Gastrocnemius medialis (tissue), 4 donors: ENCODE data around the gene ERC2. TPM values are rescaled to one million over a fixed set of nuclear protein-coding genes. Genes with fewer than 3 reads are reported as not detected.

Source experiments
- ATAC-seq, 2 donors: fragments of 150-250 bp; one replicate each; pipeline ENCODE4 v1.9.1; 2016
- DNase-seq, 2 donors: peaks; one replicate each; pipeline ENCODE4 v3.0.0-alpha.2; 2019
- H3K27ac ChIP-seq, 4 donors: fragments of 200-600 bp; sonication (generic); 1 replicate in 1 of 4; 2 replicates in 3 of 4; pipeline ENCODE4 v1.5.1; 2016 to 2018; ENCODE audit warnings: mild to moderate bottlenecking in 2 of 4, moderate library complexity in 1 of 4
- H3K27me3 ChIP-seq, 3 donors: fragments of 200-600 bp; sonication (generic) in 2 of 3; 1 replicate in 1 of 3; 2 replicates in 2 of 3; pipeline versions ENCODE4 v1.5.1 to v1.6.0; 2016 to 2019; ENCODE audit warnings: mild to moderate bottlenecking in 1 of 3, moderate library complexity in 1 of 3
- H3K36me3 ChIP-seq, 2 donors: fragments of 200-600 bp; sonication (generic) in 1 of 2; one replicate each; pipeline ENCODE4 v1.5.1; 2017 to 2018
- H3K4me1 ChIP-seq, 2 donors: fragments of 200-600 bp; sonication (generic) in 1 of 2; one replicate each; pipeline ENCODE4 v1.5.1; 2016 to 2017; ENCODE audit warnings: mild to moderate bottlenecking in 2 of 2
- H3K4me3 ChIP-seq, 4 donors: fragments of 200-600 bp; sonication (generic) in 3 of 4; 1 replicate in 1 of 4; 2 replicates in 3 of 4; pipeline ENCODE4 v1.5.1; 2016 to 2019; ENCODE audit warnings: mild to moderate bottlenecking in 2 of 4
- H3K9me3 ChIP-seq, 3 donors: fragments of 200-600 bp; sonication (generic) in 2 of 3; 1 replicate in 1 of 3; 2 replicates in 2 of 3; pipeline ENCODE4 v1.5.1; 2016 to 2019
- POLR2A ChIP-seq, 2 donors: fragments of 450-650 bp; IDR thresholded peaks; one replicate each; pipeline ENCODE4 v1.6.1; 2017; ENCODE audit warnings: antibody characterized with exemption in 2 of 2, mild to moderate bottlenecking in 2 of 2, moderate library complexity in 2 of 2
- in situ Hi-C, 4 donors: fragments of 200-750 bp; cut with MboI; loops; one replicate each; pipeline versions ENCODE4 v1.15.0 to v1.8.0; 2017; ENCODE audit warnings: low sequenced_read_pairs in 4 of 4
- intact Hi-C: fragments of 100-400 bp; cut with DNase I; formaldehyde crosslinking; loops from one replicate; pipeline ENCODE4 v1.15.1; 2023; ENCODE audit warnings: low total_unique reads
- total RNA-seq, 4 donors: library from RNA; depleted of rRNA; stranded (reverse); fragments of >200 nt; gene quantifications; one replicate each; pipeline versions ENCODE4 v1.1.0 to v1.2.3, GENCODE V29; 2016
- TF ChIP-seq, protein P1 (sequence below), 5 experiments: fragments of 450-650 bp in 3 of 5; fragments of 200-600 bp in 2 of 5; sonication (generic) in 2 of 5; IDR thresholded peaks in 4 of 5; conservative IDR thresholded peaks in 1 of 5; 1 replicate in 4 of 5; 2 replicates in 1 of 5; pipeline ENCODE4 v1.5.1; 2016 to 2019; ENCODE audit warnings: antibody characterized with exemption in 5 of 5, mild to moderate bottlenecking in 3 of 5, moderate library complexity in 3 of 5

ERC2 gene
- total RNA-seq, 4 donors from 2014 or later, result not detected

DNA sequence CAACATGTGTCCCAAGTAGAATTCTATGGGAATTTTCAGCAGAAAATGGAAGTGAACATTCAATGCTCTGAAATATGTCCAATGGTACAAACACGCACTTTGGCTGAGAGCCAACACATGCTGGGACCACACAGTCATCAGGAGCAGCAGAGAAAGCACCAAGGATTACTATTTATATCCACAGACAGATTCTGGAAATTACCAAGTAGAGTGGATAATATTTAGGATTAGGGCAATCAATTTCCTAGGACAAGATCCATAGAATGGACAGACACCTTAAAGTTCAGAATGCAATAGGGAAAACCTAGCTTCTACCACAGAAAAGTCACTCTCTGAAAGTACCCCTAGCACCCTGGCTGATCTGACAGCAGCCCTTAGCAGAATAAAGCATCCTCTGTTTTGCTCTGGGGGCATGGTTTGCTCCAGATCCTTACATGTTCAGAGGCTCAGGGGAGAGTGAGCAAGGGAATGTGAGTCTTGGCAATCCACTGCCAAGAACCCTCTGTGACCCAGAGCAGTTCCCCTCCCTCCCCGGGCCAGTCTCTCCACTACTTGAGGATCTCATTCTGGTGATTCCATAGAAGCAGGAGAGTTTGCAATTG, 775.2 kb downstream of the ERC2 start:
- H3K27me3 ChIP-seq, result no peaks in the 10 kb centered on the region
- ATAC-seq (no peak), DNase-seq (no peak)
- no peak overlapping the region for H3K4me3 ChIP-seq
- no peak overlapping the region for H3K27ac ChIP-seq
- no peaks in the 10 kb centered on the region for H3K9me3 ChIP-seq
- in situ Hi-C loops (no loop called here), intact Hi-C loops (no loop called here)
- TF ChIP-seq, protein P1, sequence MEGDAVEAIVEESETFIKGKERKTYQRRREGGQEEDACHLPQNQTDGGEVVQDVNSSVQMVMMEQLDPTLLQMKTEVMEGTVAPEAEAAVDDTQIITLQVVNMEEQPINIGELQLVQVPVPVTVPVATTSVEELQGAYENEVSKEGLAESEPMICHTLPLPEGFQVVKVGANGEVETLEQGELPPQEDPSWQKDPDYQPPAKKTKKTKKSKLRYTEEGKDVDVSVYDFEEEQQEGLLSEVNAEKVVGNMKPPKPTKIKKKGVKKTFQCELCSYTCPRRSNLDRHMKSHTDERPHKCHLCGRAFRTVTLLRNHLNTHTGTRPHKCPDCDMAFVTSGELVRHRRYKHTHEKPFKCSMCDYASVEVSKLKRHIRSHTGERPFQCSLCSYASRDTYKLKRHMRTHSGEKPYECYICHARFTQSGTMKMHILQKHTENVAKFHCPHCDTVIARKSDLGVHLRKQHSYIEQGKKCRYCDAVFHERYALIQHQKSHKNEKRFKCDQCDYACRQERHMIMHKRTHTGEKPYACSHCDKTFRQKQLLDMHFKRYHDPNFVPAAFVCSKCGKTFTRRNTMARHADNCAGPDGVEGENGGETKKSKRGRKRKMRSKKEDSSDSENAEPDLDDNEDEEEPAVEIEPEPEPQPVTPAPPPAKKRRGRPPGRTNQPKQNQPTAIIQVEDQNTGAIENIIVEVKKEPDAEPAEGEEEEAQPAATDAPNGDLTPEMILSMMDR (IDR thresholded peaks at IDR 0.05 in 4 of 5, conservative IDR thresholded peaks at IDR 0.05 in 1 of 5), result no peak
- TF ChIP-seq POLR2A (IDR thresholded peaks at IDR 0.05), result no peak
- H3K4me1 ChIP-seq, result peaks cover 0 to 4% of the 10 kb centered on the region in 2 donors
- H3K36me3 ChIP-seq, result no peaks in the 10 kb centered on the region

DNA sequence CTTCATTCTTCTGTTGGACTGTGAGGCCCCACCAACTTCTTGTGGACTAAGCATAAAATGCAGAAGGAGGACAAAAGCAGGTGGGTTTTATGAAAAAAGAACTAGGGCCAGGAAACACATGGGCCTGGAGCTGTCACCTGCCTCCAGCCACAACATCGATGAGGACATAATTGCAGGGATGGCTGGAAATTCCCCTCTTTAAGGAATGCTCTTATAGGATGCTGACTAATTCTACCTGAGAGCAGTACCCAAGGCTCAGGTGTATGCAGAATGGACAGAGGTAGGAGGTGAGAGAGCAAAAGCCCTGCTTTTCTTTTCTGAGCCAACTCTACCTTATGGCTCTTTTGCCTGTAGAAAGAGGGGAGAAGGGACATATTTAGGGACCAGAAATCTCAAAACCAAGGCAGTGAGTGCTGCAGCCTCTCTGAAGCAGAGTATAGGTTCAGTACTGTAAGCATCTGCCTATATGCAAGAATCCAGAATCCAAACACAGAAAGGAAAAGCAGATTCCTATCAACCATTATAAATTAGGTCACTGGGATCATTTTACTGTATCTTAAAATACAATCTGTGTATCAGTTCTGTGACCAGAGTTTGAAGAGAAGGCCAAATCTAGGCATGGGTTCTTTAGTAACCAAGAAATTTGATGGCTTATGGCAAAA, 775.8 kb downstream of the ERC2 start:
- ATAC-seq (no peak), DNase-seq (no peak)
- Histone ChIP-seq H3K9me3 (no peaks in the 10 kb centered on the region), H3K27me3 (no peaks in the 10 kb centered on the region), H3K4me1 (peaks cover 0 to 4% of the 10 kb centered on the region in 2 donors), H3K36me3 (no peaks in the 10 kb centered on the region), H3K27ac (no peak overlapping the region), H3K4me3 (no peak overlapping the region)
- in situ Hi-C loops, result no loop called here
- no peak for TF ChIP-seq POLR2A (IDR thresholded peaks at IDR 0.05)
- TF ChIP-seq, protein P1 (IDR thresholded peaks at IDR 0.05 in 4 of 5, conservative IDR thresholded peaks at IDR 0.05 in 1 of 5), result no peak
- intact Hi-C loops, result no loop called here

DNA sequence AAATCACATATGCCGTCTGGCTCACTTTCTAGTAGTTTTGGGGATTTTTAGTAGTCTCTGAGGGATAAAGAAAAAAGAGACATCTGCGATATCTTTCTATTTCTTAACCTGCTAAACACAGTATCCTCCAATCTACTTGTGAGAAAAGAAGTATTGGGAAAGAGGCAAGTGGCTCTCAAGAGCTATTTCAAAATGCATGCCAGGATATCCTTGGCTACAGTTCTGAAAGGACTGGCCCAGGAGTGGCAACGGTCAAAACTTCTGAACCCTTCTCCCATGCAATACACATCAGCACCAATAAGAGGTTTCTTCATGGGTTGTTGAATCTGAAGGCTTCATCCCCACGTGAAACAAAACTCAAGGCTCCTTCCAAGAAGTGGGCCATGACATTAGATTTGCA, 777.1 kb downstream of the ERC2 start:
- no peak overlapping the region for H3K27ac ChIP-seq
- H3K4me1 ChIP-seq, result peaks cover 0 to 4% of the 10 kb centered on the region in 2 donors
- no peak overlapping the region for H3K4me3 ChIP-seq
- in situ Hi-C loops (no loop called here), intact Hi-C loops (no loop called here)
- TF ChIP-seq, protein P1 (IDR thresholded peaks at IDR 0.05 in 4 of 5, conservative IDR thresholded peaks at IDR 0.05 in 1 of 5), result no peak
- no peak for TF ChIP-seq POLR2A (IDR thresholded peaks at IDR 0.05)
- no peaks in the 10 kb centered on the region for H3K9me3 ChIP-seq
- ATAC-seq (no peak), DNase-seq (no peak)
- no peaks in the 10 kb centered on the region for H3K27me3 ChIP-seq
- H3K36me3 ChIP-seq, result no peaks in the 10 kb centered on the region

DNA sequence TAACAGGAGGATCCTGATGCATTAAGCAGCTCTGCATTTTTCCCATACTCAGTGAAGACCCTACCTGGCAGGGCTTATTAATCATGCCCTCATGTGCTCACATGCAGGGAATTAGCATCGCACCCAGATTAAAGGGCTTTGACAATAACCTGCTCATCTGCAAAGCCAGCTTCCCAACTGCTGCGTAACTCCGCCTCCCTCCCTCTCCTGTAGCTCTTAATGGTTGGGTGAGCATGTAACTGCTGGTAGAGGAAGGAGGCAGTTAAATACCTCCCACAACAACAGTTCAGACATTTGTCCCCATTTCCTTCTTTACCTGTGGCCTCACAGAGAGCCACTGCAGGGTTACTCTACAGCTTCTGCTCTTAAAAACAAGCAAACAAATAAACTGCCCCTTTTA, 777.5 kb downstream of the ERC2 start:
- TF ChIP-seq, protein P1 (IDR thresholded peaks at IDR 0.05 in 4 of 5, conservative IDR thresholded peaks at IDR 0.05 in 1 of 5), result no peak
- no peak for TF ChIP-seq POLR2A (IDR thresholded peaks at IDR 0.05)
- no peaks in the 10 kb centered on the region for H3K27me3 ChIP-seq
- intact Hi-C loops, result no loop called here
- in situ Hi-C loops, result no loop called here
- ATAC-seq (no peak), DNase-seq (no peak)
- H3K4me3 ChIP-seq, result no peak overlapping the region
- no peak overlapping the region for H3K27ac ChIP-seq
- no peaks in the 10 kb centered on the region for H3K9me3 ChIP-seq
- H3K4me1 ChIP-seq, result peaks cover 0 to 4% of the 10 kb centered on the region in 2 donors
- H3K36me3 ChIP-seq, result no peaks in the 10 kb centered on the region
